HEK293 (cell line): Measurements from ENCODE around the gene CUL7.

Experiments used
- CTCF ChIA-PET: fragments of 350-600 bp; formaldehyde crosslinking; extraction: SDS; loops from one replicate; lab custom pipeline; 2021; ENCODE audit warnings: antibody characterized with exemption; lab: Yijun Ruan, JAX
- POLR2A ChIA-PET: fragments of 300-600 bp; formaldehyde crosslinking; extraction: SDS; loops from one replicate; lab custom pipeline; 2020; ENCODE audit warnings: antibody characterized with exemption, inconsistent platforms; lab: Yijun Ruan, JAX
- H3K27ac ChIP-seq: fragments of 200-500 bp; sonication (Bioruptor generic); 2 replicates; pipeline ENCODE4 v1.5.1; 2014; ENCODE audit warnings: low read depth, low read length, control low read depth, inconsistent platforms; ENCODE audit errors: extremely low read depth
- H3K36me3 ChIP-seq, 2 experiments: fragments of 200-500 bp in 1 of 2; sonication (Bioruptor generic) in 1 of 2; 1 replicate in 1 of 2; 2 replicates in 1 of 2; pipeline ENCODE4 v1.5.1; 2014 to 2017; ENCODE audit warnings: inconsistent platforms in 2 of 2, low read length in 2 of 2; ENCODE audit not compliant: control insufficient read depth in 2 of 2, insufficient read depth in 1 of 2
- H3K4me1 ChIP-seq: fragments of 200-500 bp; sonication (Bioruptor generic); 2 replicates; pipeline ENCODE4 v1.5.1; 2014; ENCODE audit warnings: mild to moderate bottlenecking, low read length, inconsistent platforms; ENCODE audit not compliant: control insufficient read depth, insufficient read depth
- H3K4me3 ChIP-seq: 2 replicates; pipeline ENCODE4 v1.5.1; 2011; ENCODE audit warnings: low read depth, mild to moderate bottlenecking, control low read depth, low read length, moderate library complexity
- H3K9me3 ChIP-seq: fragments of 200-500 bp; sonication (Bioruptor generic); 2 replicates; pipeline ENCODE4 v1.5.1; 2014; ENCODE audit warnings: low read depth, low read length, inconsistent platforms; ENCODE audit not compliant: control insufficient read depth, insufficient read depth
- SP2 ChIP-seq: fragments of 450-650 bp; formaldehyde crosslinking; IDR thresholded peaks from 2 replicates; pipeline ENCODE4 v1.5.1; 2016; ENCODE audit warnings: missing biosample characterization, missing genetic modification characterization
- SP3 ChIP-seq: fragments of 450-650 bp; formaldehyde crosslinking; IDR thresholded peaks from 2 replicates; pipeline ENCODE4 v1.5.1; 2016; ENCODE audit warnings: missing biosample characterization, missing genetic modification characterization
- ZBTB17 ChIP-seq: fragments of 450-650 bp; formaldehyde crosslinking; IDR thresholded peaks from 2 replicates; pipeline ENCODE4 v1.5.1; 2016; ENCODE audit warnings: missing biosample characterization, missing genetic modification characterization
- ZBTB8A ChIP-seq: fragments of 450-650 bp; formaldehyde crosslinking; IDR thresholded peaks from 2 replicates; pipeline ENCODE4 v1.5.1; 2016; ENCODE audit warnings: missing biosample characterization, missing genetic modification characterization
- ZFHX2 ChIP-seq: fragments of 450-650 bp; formaldehyde crosslinking; conservative IDR thresholded peaks from 2 replicates; pipeline ENCODE4 v1.5.1; 2016; ENCODE audit warnings: missing biosample characterization, missing genetic modification characterization
- ZNF10 ChIP-seq: fragments of 450-650 bp; formaldehyde crosslinking; IDR thresholded peaks from 2 replicates; pipeline ENCODE4 v1.5.1; 2017; ENCODE audit warnings: missing biosample characterization, missing genetic modification characterization
- ZNF157 ChIP-seq: fragments of 450-650 bp; formaldehyde crosslinking; IDR thresholded peaks from 2 replicates; pipeline ENCODE4 v1.5.1; 2016; ENCODE audit warnings: missing biosample characterization, missing genetic modification characterization
- ZNF292 ChIP-seq: fragments of 450-650 bp; formaldehyde crosslinking; IDR thresholded peaks from 2 replicates; pipeline ENCODE4 v1.5.1; 2016; ENCODE audit warnings: low read depth, missing biosample characterization, missing genetic modification characterization, borderline replicate concordance
- ZNF335 ChIP-seq: fragments of 450-650 bp; formaldehyde crosslinking; conservative IDR thresholded peaks from 2 replicates; pipeline ENCODE4 v1.5.1; 2016; ENCODE audit warnings: missing biosample characterization, missing genetic modification characterization
- ZNF426 ChIP-seq: fragments of 450-650 bp; formaldehyde crosslinking; IDR thresholded peaks from 2 replicates; pipeline ENCODE4 v1.5.1; 2017; ENCODE audit warnings: missing biosample characterization, missing genetic modification characterization, mild to moderate bottlenecking, inconsistent platforms, moderate library complexity
- ZNF629 ChIP-seq: fragments of 450-650 bp; formaldehyde crosslinking; IDR thresholded peaks from 2 replicates; pipeline ENCODE4 v1.5.1; 2017; ENCODE audit warnings: missing biosample characterization, missing genetic modification characterization
- ZNF654 ChIP-seq: fragments of 450-650 bp; formaldehyde crosslinking; IDR thresholded peaks from 2 replicates; pipeline ENCODE4 v1.5.1; 2016; ENCODE audit warnings: low read depth, missing biosample characterization, missing genetic modification characterization
- ZNF777 ChIP-seq: fragments of 450-650 bp; formaldehyde crosslinking; IDR thresholded peaks from 2 replicates; pipeline ENCODE4 v1.5.1; 2017; ENCODE audit warnings: missing biosample characterization, missing genetic modification characterization, borderline replicate concordance
- ZNF792 ChIP-seq: fragments of 450-650 bp; formaldehyde crosslinking; IDR thresholded peaks from 2 replicates; pipeline ENCODE4 v1.5.1; 2016; ENCODE audit warnings: missing biosample characterization, missing genetic modification characterization
- TF ChIP-seq, protein P1 (sequence below): fragments of 450-650 bp; formaldehyde crosslinking; IDR thresholded peaks from 2 replicates; pipeline ENCODE4 v1.5.1; 2016; ENCODE audit warnings: missing biosample characterization, missing genetic modification characterization
- TF ChIP-seq, protein P2 (sequence below): fragments of 450-650 bp; formaldehyde crosslinking; IDR thresholded peaks from 2 replicates; pipeline ENCODE4 v1.5.1; 2016; ENCODE audit warnings: missing biosample characterization, missing genetic modification characterization, low read depth
- TF ChIP-seq, protein P3 (sequence below): fragments of 450-650 bp; formaldehyde crosslinking; IDR thresholded peaks from 2 replicates; pipeline ENCODE4 v1.5.1; 2016; ENCODE audit warnings: missing biosample characterization, missing genetic modification characterization, borderline replicate concordance
- TF ChIP-seq, protein P4 (sequence below): fragments of 450-650 bp; formaldehyde crosslinking; IDR thresholded peaks from 2 replicates; pipeline ENCODE4 v1.5.1; 2016; ENCODE audit warnings: missing biosample characterization, missing genetic modification characterization
- TF ChIP-seq, protein P5 (sequence below): fragments of 450-650 bp; formaldehyde crosslinking; IDR thresholded peaks from 2 replicates; pipeline ENCODE4 v1.5.1; 2016; ENCODE audit warnings: missing biosample characterization, missing genetic modification characterization

The CUL7 gene

DNA sequence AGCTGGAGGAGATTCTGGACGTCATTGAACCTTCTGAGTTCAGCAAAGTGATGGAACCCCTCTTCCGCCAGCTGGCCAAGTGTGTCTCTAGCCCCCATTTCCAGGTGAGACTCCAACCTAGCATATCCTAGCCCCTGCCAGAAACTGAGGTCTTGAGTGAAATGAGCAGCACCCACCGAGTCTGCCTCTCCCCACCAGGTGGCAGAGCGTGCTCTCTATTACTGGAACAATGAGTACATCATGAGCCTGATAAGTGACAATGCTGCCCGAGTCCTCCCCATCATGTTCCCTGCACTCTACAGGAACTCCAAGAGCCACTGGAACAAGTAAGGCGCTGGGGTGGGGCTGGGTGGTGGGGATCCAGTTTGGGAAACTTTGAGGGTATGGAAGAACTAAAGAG lies 44.5 kb downstream of the CUL7 start:
- POLR2A ChIA-PET: interaction anchor here (0.6 to 1.5 kb wide), 5 partner anchors 21 to 50 kb away, joined by 3 to 7 read pairs (median 4); partner anchors contain the start of genes CUL7, KLC4, MRPL2 and PPP2R5D

DNA sequence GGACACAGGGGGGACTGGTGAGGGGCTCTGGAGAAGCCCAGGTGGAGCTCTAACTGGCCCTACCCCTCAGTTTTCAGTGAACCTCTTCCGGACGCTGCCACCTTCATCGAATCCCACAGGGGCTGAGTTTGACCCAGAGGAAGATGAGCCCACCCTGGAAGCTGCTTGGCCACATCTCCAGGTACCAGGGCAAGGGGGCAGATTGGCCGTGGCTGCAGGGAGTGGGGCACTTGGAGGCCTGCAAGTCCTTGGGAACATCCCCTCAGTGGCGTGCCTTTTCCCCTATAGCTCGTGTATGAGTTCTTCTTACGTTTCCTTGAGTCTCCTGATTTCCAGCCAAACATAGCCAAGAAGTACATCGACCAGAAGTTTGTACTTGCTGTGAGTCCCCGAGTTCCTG lies 46.5 kb downstream of the CUL7 start:
- ChIA-PET CTCF (interaction anchor here (0.6 to 4.5 kb wide), 6 partner anchors 19 to 499 kb away, joined by 3 to 30 read pairs (median 4); partner anchors contain the start of gene DNPH1), POLR2A (interaction anchor here (1.5 to 1.9 kb wide), 3 partner anchors 11 to 28 kb away, joined by 3 to 10 read pairs (median 6); partner anchors contain the start of genes PEX6 and PPP2R5D)
- H3K4me1 ChIP-seq: 0 out of 2 replicates have a peak, but pooled peaks cover under 1% of the 10 kb centered on the region
- TF ChIP-seq ZNF426 (tag by site-specific recombination): no peak
- TF ChIP-seq, protein P1, sequence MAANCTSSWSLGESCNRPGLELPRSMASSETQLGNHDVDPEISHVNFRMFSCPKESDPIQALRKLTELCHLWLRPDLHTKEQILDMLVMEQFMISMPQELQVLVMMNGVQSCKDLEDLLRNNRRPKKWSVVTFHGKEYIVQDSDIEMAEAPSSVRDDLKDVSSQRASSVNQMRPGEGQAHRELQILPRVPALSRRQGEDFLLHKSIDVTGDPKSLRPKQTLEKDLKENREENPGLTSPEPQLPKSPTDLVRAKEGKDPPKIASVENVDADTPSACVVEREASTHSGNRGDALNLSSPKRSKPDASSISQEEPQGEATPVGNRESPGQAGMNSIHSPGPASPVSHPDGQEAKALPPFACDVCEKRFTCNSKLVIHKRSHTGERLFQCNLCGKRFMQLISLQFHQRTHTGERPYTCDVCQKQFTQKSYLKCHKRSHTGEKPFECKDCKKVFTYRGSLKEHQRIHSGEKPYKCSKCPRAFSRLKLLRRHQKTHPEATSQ (tag by site-specific recombination): no peak
- no peak for TF ChIP-seq ZNF629 (tag by site-specific recombination)
- TF ChIP-seq SP3 (tag by site-specific recombination): no peak
- TF ChIP-seq SP2 (tag by site-specific recombination): no peak
- TF ChIP-seq ZNF335 (tag by site-specific recombination): no peak
- TF ChIP-seq ZNF777: no peak
- no peak for TF ChIP-seq ZBTB8A (tag by site-specific recombination)
- TF ChIP-seq, protein P2, sequence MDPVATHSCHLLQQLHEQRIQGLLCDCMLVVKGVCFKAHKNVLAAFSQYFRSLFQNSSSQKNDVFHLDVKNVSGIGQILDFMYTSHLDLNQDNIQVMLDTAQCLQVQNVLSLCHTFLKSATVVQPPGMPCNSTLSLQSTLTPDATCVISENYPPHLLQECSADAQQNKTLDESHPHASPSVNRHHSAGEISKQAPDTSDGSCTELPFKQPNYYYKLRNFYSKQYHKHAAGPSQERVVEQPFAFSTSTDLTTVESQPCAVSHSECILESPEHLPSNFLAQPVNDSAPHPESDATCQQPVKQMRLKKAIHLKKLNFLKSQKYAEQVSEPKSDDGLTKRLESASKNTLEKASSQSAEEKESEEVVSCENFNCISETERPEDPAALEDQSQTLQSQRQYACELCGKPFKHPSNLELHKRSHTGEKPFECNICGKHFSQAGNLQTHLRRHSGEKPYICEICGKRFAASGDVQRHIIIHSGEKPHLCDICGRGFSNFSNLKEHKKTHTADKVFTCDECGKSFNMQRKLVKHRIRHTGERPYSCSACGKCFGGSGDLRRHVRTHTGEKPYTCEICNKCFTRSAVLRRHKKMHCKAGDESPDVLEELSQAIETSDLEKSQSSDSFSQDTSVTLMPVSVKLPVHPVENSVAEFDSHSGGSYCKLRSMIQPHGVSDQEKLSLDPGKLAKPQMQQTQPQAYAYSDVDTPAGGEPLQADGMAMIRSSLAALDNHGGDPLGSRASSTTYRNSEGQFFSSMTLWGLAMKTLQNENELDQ: no peak

More for the DNA sequence above, 44.5 kb downstream of the CUL7 start:
- Histone ChIP-seq H3K4me3 (no peak overlapping the region), H3K36me3 (peaks cover 35 to 73% of the 10 kb centered on the region in 2 experiments), H3K27ac (no peak overlapping the region), H3K4me1 (peaks cover 6% of the 10 kb centered on the region), H3K9me3 (no peaks in the 10 kb centered on the region)
- peak; percentile 49 for TF ChIP-seq ZNF654 (tag by site-specific recombination)
- peak; percentile 56; the same call in 1 of the 2 replicates for TF ChIP-seq ZBTB17 (tag by site-specific recombination)
- TF ChIP-seq, protein P3, sequence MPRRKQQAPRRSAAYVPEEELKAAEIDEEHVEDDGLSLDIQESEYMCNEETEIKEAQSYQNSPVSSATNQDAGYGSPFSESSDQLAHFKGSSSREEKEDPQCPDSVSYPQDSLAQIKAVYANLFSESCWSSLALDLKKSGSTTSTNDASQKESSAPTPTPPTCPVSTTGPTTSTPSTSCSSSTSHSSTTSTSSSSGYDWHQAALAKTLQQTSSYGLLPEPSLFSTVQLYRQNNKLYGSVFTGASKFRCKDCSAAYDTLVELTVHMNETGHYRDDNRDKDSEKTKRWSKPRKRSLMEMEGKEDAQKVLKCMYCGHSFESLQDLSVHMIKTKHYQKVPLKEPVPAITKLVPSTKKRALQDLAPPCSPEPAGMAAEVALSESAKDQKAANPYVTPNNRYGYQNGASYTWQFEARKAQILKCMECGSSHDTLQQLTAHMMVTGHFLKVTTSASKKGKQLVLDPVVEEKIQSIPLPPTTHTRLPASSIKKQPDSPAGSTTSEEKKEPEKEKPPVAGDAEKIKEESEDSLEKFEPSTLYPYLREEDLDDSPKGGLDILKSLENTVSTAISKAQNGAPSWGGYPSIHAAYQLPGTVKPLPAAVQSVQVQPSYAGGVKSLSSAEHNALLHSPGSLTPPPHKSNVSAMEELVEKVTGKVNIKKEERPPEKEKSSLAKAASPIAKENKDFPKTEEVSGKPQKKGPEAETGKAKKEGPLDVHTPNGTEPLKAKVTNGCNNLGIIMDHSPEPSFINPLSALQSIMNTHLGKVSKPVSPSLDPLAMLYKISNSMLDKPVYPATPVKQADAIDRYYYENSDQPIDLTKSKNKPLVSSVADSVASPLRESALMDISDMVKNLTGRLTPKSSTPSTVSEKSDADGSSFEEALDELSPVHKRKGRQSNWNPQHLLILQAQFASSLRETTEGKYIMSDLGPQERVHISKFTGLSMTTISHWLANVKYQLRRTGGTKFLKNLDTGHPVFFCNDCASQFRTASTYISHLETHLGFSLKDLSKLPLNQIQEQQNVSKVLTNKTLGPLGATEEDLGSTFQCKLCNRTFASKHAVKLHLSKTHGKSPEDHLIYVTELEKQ: no peak
- TF ChIP-seq ZNF426 (tag by site-specific recombination): no peak
- TF ChIP-seq, protein P2: no peak
- TF ChIP-seq ZNF792 (tag by site-specific recombination): no peak
- no peak for TF ChIP-seq ZFHX2 (tag by site-specific recombination)
- TF ChIP-seq ZNF10 (tag by site-specific recombination): peak; percentile 39; the same call in 1 of the 2 replicates
- TF ChIP-seq, protein P4, sequence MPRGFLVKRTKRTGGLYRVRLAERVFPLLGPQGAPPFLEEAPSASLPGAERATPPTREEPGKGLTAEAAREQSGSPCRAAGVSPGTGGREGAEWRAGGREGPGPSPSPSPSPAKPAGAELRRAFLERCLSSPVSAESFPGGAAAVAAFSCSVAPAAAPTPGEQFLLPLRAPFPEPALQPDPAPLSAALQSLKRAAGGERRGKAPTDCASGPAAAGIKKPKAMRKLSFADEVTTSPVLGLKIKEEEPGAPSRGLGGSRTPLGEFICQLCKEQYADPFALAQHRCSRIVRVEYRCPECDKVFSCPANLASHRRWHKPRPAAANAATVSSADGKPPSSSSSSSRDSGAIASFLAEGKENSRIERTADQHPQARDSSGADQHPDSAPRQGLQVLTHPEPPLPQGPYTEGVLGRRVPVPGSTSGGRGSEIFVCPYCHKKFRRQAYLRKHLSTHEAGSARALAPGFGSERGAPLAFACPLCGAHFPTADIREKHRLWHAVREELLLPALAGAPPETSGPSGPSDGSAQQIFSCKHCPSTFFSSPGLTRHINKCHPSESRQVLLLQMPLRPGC (tag by site-specific recombination): no peak
- TF ChIP-seq ZNF157 (tag by site-specific recombination): no peak
- TF ChIP-seq, protein P5, sequence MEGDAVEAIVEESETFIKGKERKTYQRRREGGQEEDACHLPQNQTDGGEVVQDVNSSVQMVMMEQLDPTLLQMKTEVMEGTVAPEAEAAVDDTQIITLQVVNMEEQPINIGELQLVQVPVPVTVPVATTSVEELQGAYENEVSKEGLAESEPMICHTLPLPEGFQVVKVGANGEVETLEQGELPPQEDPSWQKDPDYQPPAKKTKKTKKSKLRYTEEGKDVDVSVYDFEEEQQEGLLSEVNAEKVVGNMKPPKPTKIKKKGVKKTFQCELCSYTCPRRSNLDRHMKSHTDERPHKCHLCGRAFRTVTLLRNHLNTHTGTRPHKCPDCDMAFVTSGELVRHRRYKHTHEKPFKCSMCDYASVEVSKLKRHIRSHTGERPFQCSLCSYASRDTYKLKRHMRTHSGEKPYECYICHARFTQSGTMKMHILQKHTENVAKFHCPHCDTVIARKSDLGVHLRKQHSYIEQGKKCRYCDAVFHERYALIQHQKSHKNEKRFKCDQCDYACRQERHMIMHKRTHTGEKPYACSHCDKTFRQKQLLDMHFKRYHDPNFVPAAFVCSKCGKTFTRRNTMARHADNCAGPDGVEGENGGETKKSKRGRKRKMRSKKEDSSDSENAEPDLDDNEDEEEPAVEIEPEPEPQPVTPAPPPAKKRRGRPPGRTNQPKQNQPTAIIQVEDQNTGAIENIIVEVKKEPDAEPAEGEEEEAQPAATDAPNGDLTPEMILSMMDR: peak; percentile 73
- TF ChIP-seq ZNF292: no peak
- CTCF ChIA-PET: interaction anchor here (1.0 to 4.5 kb wide), 5 partner anchors 11 to 134 kb away, joined by 3 to 30 read pairs (median 10); partner anchors contain the start of gene RRP36

More for the DNA sequence above, 46.5 kb downstream of the CUL7 start:
- Histone ChIP-seq H3K4me3 (no peak overlapping the region), H3K9me3 (no peaks in the 10 kb centered on the region), H3K27ac (no peak overlapping the region), H3K36me3 (peaks cover 46 to 67% of the 10 kb centered on the region in 2 experiments)
